GM21381 (cell line): ENCODE data around the gene TRIM24.
A peak's percentile ranks its signal among the peaks of the same experiment; 100 is the strongest.
"Not testable (repeated sequence)": the region's sequence is repeated elsewhere in the genome, so short reads cannot be mapped to it uniquely, and the experiment has no call there.

Source experiments
- ATAC-seq: cut with Tn5 transposase; IDR thresholded peaks from one replicate; pipeline ENCODE4 v1.9.1; 2021; ENCODE audit warnings: mild to moderate bottlenecking, moderate library complexity; ENCODE audit not compliant: unreplicated experiment

Gene TRIM24

GRCh38 chr7:138459413-138460175, 465 bp upstream of the TRIM24 start:
- ATAC-seq = peak; percentile 73

- peak; percentile 38 for ATAC-seq
Measured at GRCh38 chr7:138460649-138461607, 869 bp downstream of the TRIM24 start.

GRCh38 chr7:138463291-138463618, 3.2 kb downstream of the TRIM24 start:
- not testable (repeated sequence) for ATAC-seq

- ATAC-seq = no peak
Measured at GRCh38 chr7:138465046-138465445, 5.0 kb downstream of the TRIM24 start.

- peak; percentile 81 for ATAC-seq
Measured at GRCh38 chr7:138466069-138466756, 6.2 kb downstream of the TRIM24 start.

- no peak for ATAC-seq
Measured at GRCh38 chr7:138468244-138469123, 8.4 kb downstream of the TRIM24 start.

- no peak for ATAC-seq
Measured at GRCh38 chr7:138470391-138471157, 10.5 kb downstream of the TRIM24 start.

GRCh38 chr7:138472292-138473079, 12.4 kb downstream of the TRIM24 start:
- no peak for ATAC-seq

- no peak for ATAC-seq
Measured at GRCh38 chr7:138475377-138475776, 15.3 kb downstream of the TRIM24 start.

GRCh38 chr7:138477081-138477578, 17.1 kb downstream of the TRIM24 start:
- ATAC-seq = no peak

GRCh38 chr7:138477581-138477980, 17.5 kb downstream of the TRIM24 start:
- no peak for ATAC-seq

GRCh38 chr7:138478499-138478908, 18.4 kb downstream of the TRIM24 start:
- peak; percentile 73 for ATAC-seq

GRCh38 chr7:138480527-138480926, 20.5 kb downstream of the TRIM24 start:
- ATAC-seq = no peak

GRCh38 chr7:138481447-138482380, 21.7 kb downstream of the TRIM24 start:
- no peak for ATAC-seq

- ATAC-seq = no peak
Measured at GRCh38 chr7:138483531-138483930, 23.5 kb downstream of the TRIM24 start.

- not testable (repeated sequence) for ATAC-seq
Measured at GRCh38 chr7:138485508-138485907, 25.4 kb downstream of the TRIM24 start.

- ATAC-seq = not testable (repeated sequence)
Measured at GRCh38 chr7:138489139-138489538, 29.1 kb downstream of the TRIM24 start.
